K562 (cell line): ENCODE measurements around the gene CUEDC2. TPM values are rescaled to one million over a fixed set of nuclear protein-coding genes. Genes with fewer than 3 reads are reported as not detected.

Source experiments
- ARID1B ChIP-seq: fragments of 450-650 bp; IDR thresholded peaks from 2 replicates; pipeline ENCODE4 v1.6.1; 2016; ENCODE audit warnings: antibody characterized with exemption, mild to moderate bottlenecking, inconsistent platforms
- CBFA2T3 ChIP-seq: fragments of 450-650 bp; IDR thresholded peaks from 2 replicates; pipeline ENCODE4 v1.6.1; 2017
- CREB1 ChIP-seq, 2 experiments: sonication (generic) in 1 of 2; formaldehyde crosslinking in 1 of 2; IDR thresholded peaks; 2 replicates each; pipeline versions ENCODE4 v1.6.1 to v1.8.0; 2012 to 2022; ENCODE audit warnings: inconsistent platforms in 1 of 2, mild to moderate bottlenecking in 1 of 2, missing genetic modification reagents in 1 of 2, moderate library complexity in 1 of 2
- FIP1L1 ChIP-seq: fragments of 200-400 bp; formaldehyde crosslinking; IDR thresholded peaks from 2 replicates; pipeline ENCODE4 v1.6.1; 2018; ENCODE audit warnings: mild to moderate bottlenecking, low read depth, low read length; ENCODE audit not compliant: poor library complexity, severe bottlenecking
- GABPB1 ChIP-seq: sonication (generic); formaldehyde crosslinking; IDR thresholded peaks from 2 replicates; pipeline ENCODE4 v1.8.0; 2022; ENCODE audit warnings: mild to moderate bottlenecking, missing genetic modification reagents
- NR1H2 ChIP-seq: sonication (generic); formaldehyde crosslinking; IDR thresholded peaks from 2 replicates; pipeline ENCODE4 v1.4.0; 2020; ENCODE audit warnings: mild to moderate bottlenecking, missing genetic modification reagents
- PHF8 ChIP-seq: fragments of 200-600 bp; sonication (generic); IDR thresholded peaks from 2 replicates; pipeline ENCODE4 v1.6.1; 2012; ENCODE audit warnings: mixed run types, mild to moderate bottlenecking, inconsistent platforms, low read length, moderate library complexity, borderline replicate concordance
- POLR2AphosphoS5 ChIP-seq: IDR thresholded peaks from 2 replicates; pipeline ENCODE4 v1.6.1; 2011; ENCODE audit warnings: mild to moderate bottlenecking, low read depth, low read length, moderate library complexity; ENCODE audit not compliant: control insufficient read depth, insufficient read depth
- POLR3A ChIP-seq: IDR thresholded peaks from 2 replicates; pipeline ENCODE4 v1.6.1; 2011; ENCODE audit warnings: borderline replicate concordance, mild to moderate bottlenecking, moderate library complexity; ENCODE audit not compliant: insufficient read length, insufficient read depth; ENCODE audit errors: extremely low read depth
- RBFOX2 ChIP-seq: fragments of 200-400 bp; formaldehyde crosslinking; IDR thresholded peaks from 2 replicates; pipeline ENCODE4 v1.6.1; 2017; ENCODE audit warnings: low read depth, mild to moderate bottlenecking, low read length, moderate library complexity
- RFX7 ChIP-seq: fragments of 250-450 bp; sonication (Bioruptor Pico); IDR thresholded peaks from 2 replicates; pipeline ENCODE4 v1.5.1; 2021; ENCODE audit warnings: mild to moderate bottlenecking
- RNF2 ChIP-seq: sonication (generic); IDR thresholded peaks from 2 replicates; pipeline ENCODE4 v1.6.1; 2016
- SAFB2 ChIP-seq: fragments of 200-400 bp; formaldehyde crosslinking; IDR thresholded peaks from 2 replicates; pipeline ENCODE4 v1.6.1; 2018; ENCODE audit warnings: borderline replicate concordance, low read length, low read depth, moderate library complexity; ENCODE audit not compliant: severe bottlenecking
- SMAD2 ChIP-seq: fragments of 150-350 bp; IDR thresholded peaks from 2 replicates; pipeline ENCODE4 v1.6.1; 2014; ENCODE audit warnings: low read depth, mild to moderate bottlenecking, low read length
- SUPT5H ChIP-seq: fragments of 450-650 bp; IDR thresholded peaks from 2 replicates; pipeline ENCODE4 v1.6.1; 2016
- TAF15 ChIP-seq: fragments of 200-400 bp; formaldehyde crosslinking; IDR thresholded peaks from 2 replicates; pipeline ENCODE4 v1.6.1; 2017; ENCODE audit warnings: mild to moderate bottlenecking, low read depth, low read length, moderate library complexity
- TCF3 ChIP-seq: sonication (generic); formaldehyde crosslinking; IDR thresholded peaks from 2 replicates; pipeline ENCODE4 v1.4.0; 2020; ENCODE audit warnings: mild to moderate bottlenecking, missing genetic modification reagents
- ZNF232 ChIP-seq: sonication (generic); formaldehyde crosslinking; IDR thresholded peaks from 2 replicates; pipeline ENCODE4 v1.8.0; 2022; ENCODE audit warnings: mild to moderate bottlenecking, missing genetic modification reagents
- polyA plus RNA-seq, 8 experiments: library from polyadenylated mRNA; depleted of rRNA in 4 of 8; stranded (reverse) in 5 of 8; unstranded in 3 of 8; fragments of >200 nt; fragmentation: Nextera tagmentation in 2 of 8; fragmentation: Illumina TruSeq in 1 of 8; extraction: Ambion mirVana in 2 of 8; extraction: Trizol in 1 of 8; gene quantifications; 2 replicates each; pipeline versions ENCODE4 v1.2.1 to v1.2.3, GENCODE V29; 2011 to 2014; ENCODE audit warnings: inconsistent platforms in 1 of 8, missing spikeins in 1 of 8
- total RNA-seq, 7 experiments: library from RNA; depleted of rRNA in 6 of 7; stranded (reverse); fragments of >200 nt in 6 of 7; fragmentation: Illumina TruSeq in 2 of 7; extraction: Trizol in 2 of 7; gene quantifications; 2 replicates each; pipeline versions ENCODE4 v1.2.1 to v1.2.3, GENCODE V29; 2011 to 2021; ENCODE audit warnings: low replicate concordance in 1 of 7
- TF ChIP-seq, protein P1 (sequence below): sonication (generic); formaldehyde crosslinking; IDR thresholded peaks from 2 replicates; pipeline ENCODE4 v1.9.0; 2022; ENCODE audit warnings: mild to moderate bottlenecking, missing genetic modification reagents
- TF ChIP-seq, protein P2 (sequence below), 2 experiments: fragments of 200-800 bp in 1 of 2; sonication (Bioruptor generic) in 1 of 2; sonication (generic) in 1 of 2; formaldehyde crosslinking in 1 of 2; IDR thresholded peaks in 1 of 2; conservative IDR thresholded peaks in 1 of 2; 2 replicates each; pipeline versions ENCODE4 v1.5.0 to v1.6.1; 2016 to 2020; ENCODE audit warnings: missing compliant biosample characterization in 1 of 2, missing genetic modification characterization in 1 of 2, missing genetic modification reagents in 1 of 2
- TF ChIP-seq, protein P3 (sequence below): sonication (generic); formaldehyde crosslinking; IDR thresholded peaks from 2 replicates; pipeline ENCODE4 v1.8.0; 2022; ENCODE audit warnings: mild to moderate bottlenecking, missing genetic modification reagents

CUEDC2 gene
- total and polyA plus RNA-seq, 9 of the 15 experiments (the other 6 are each of a cell fraction or from before 2014, with no cell fraction given) = 8.5 to 48.9 (median 27.4) TPM

DNA sequence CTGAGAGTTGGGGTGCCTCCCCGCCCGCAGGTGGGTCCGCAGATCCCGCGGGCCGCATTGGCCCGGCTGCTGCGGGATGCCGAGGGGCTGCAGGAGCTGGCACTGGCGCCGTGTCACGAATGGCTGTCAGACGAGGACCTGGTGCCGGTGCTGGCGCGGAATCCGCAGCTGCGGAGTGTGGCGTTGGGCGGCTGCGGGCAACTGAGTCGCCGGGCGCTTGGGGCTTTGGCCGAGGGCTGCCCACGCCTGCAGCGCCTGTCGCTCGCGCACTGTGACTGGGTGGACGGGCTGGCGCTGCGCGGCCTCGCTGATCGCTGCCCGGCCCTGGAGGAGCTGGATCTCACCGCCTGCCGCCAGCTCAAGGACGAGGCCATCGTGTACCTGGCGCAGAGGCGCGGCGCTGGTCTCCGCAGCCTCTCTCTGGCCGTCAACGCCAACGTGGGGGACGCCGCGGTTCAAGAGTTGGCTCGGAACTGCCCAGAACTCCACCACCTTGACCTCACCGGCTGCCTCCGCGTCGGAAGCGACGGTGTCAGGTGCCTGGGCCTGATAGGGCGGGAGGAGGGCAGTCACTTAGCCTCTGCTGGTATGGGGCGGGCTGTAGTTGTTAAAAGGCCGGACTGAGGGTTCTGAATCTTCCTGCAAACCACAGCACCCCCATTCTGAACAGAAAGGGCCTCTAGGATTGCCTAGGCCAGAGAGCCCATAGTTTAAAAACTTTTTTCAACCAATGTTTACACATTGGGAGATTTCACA, 10.4 kb downstream of the CUEDC2 start (continued):
- TF ChIP-seq TAF15 (no peak), CREB1 (IDR thresholded peaks at IDR 0.05) (0 out of 2 replicates have a peak, but pooled peaks have one; percentile 23), CREB1 (CRISPR knock-in tag; IDR thresholded peaks at IDR 0.05) (peak; percentile 50), SAFB2 (no peak), SMAD2 (no peak), TCF3 (CRISPR knock-in tag) (peak; percentile 64), GABPB1 (CRISPR knock-in tag) (0 out of 2 replicates have a peak, but pooled peaks have one; percentile 3), SUPT5H (peak; percentile 46), PHF8 (peak; percentile 44; the same call in 1 of the 2 replicates), POLR3A (no peak), RNF2 (no peak), FIP1L1 (peak; percentile 68), RFX7 (CRISPR knock-in tag) (no peak), NR1H2 (CRISPR knock-in tag) (no peak), POLR2AphosphoS5 (0 out of 2 replicates have a peak, but pooled peaks have one; percentile 28), CBFA2T3 (peak; percentile 52), ARID1B (0 out of 2 replicates have a peak, but pooled peaks have one; percentile 25), ZNF232 (CRISPR knock-in tag) (no peak), RBFOX2 (peak; percentile 72)
- TF ChIP-seq, protein P1, sequence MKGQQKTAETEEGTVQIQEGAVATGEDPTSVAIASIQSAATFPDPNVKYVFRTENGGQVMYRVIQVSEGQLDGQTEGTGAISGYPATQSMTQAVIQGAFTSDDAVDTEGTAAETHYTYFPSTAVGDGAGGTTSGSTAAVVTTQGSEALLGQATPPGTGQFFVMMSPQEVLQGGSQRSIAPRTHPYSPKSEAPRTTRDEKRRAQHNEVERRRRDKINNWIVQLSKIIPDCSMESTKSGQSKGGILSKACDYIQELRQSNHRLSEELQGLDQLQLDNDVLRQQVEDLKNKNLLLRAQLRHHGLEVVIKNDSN = peak; percentile 9; the same call in 1 of the 2 replicates
- TF ChIP-seq, protein P2, sequence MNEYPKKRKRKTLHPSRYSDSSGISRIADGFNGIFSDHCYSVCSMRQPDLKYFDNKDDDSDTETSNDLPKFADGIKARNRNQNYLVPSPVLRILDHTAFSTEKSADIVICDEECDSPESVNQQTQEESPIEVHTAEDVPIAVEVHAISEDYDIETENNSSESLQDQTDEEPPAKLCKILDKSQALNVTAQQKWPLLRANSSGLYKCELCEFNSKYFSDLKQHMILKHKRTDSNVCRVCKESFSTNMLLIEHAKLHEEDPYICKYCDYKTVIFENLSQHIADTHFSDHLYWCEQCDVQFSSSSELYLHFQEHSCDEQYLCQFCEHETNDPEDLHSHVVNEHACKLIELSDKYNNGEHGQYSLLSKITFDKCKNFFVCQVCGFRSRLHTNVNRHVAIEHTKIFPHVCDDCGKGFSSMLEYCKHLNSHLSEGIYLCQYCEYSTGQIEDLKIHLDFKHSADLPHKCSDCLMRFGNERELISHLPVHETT (CRISPR knock-in tag; conservative IDR thresholded peaks at IDR 0.05 in 1 of 2, IDR thresholded peaks at IDR 0.05 in 1 of 2) = peak in 1 of 2 experiments; percentile 23; a peak in 1 of 4 replicates
- TF ChIP-seq, protein P3, sequence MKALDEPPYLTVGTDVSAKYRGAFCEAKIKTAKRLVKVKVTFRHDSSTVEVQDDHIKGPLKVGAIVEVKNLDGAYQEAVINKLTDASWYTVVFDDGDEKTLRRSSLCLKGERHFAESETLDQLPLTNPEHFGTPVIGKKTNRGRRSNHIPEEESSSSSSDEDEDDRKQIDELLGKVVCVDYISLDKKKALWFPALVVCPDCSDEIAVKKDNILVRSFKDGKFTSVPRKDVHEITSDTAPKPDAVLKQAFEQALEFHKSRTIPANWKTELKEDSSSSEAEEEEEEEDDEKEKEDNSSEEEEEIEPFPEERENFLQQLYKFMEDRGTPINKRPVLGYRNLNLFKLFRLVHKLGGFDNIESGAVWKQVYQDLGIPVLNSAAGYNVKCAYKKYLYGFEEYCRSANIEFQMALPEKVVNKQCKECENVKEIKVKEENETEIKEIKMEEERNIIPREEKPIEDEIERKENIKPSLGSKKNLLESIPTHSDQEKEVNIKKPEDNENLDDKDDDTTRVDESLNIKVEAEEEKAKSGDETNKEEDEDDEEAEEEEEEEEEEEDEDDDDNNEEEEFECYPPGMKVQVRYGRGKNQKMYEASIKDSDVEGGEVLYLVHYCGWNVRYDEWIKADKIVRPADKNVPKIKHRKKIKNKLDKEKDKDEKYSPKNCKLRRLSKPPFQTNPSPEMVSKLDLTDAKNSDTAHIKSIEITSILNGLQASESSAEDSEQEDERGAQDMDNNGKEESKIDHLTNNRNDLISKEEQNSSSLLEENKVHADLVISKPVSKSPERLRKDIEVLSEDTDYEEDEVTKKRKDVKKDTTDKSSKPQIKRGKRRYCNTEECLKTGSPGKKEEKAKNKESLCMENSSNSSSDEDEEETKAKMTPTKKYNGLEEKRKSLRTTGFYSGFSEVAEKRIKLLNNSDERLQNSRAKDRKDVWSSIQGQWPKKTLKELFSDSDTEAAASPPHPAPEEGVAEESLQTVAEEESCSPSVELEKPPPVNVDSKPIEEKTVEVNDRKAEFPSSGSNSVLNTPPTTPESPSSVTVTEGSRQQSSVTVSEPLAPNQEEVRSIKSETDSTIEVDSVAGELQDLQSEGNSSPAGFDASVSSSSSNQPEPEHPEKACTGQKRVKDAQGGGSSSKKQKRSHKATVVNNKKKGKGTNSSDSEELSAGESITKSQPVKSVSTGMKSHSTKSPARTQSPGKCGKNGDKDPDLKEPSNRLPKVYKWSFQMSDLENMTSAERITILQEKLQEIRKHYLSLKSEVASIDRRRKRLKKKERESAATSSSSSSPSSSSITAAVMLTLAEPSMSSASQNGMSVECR = peak; percentile 57; the same call in 1 of the 2 replicates
